Esophagus squamous epithelium (tissue), 5 donors: ENCODE results near the gene EHD4. TPM values are rescaled to one million over a fixed set of nuclear protein-coding genes. Genes with fewer than 3 reads are reported as not detected.

ENCODE experiments used
- DNase-seq: peaks from one replicate; lab custom pipeline; 2025; lab: John Stamatoyannopoulos, UW
- H3K27ac ChIP-seq, 4 donors: fragments of 200-600 bp; sonication (generic); one replicate each; pipeline ENCODE4 v1.5.1; 2016 to 2019; ENCODE audit warnings: mild to moderate bottlenecking in 1 of 4
- H3K27me3 ChIP-seq, 4 donors: fragments of 200-600 bp; sonication (generic); 1 replicate in 3 of 4; 2 replicates in 1 of 4; pipeline versions ENCODE4 v1.5.1 to v1.6.0; 2017 to 2021; ENCODE audit warnings: antibody characterized with exemption in 1 of 4
- H3K36me3 ChIP-seq, 3 donors: fragments of 200-600 bp; sonication (generic); one replicate each; pipeline ENCODE4 v1.5.1; 2016 to 2019
- H3K4me1 ChIP-seq, 3 donors: fragments of 200-600 bp; sonication (generic); one replicate each; pipeline ENCODE4 v1.5.1; 2017 to 2019
- H3K4me3 ChIP-seq, 4 donors: fragments of 200-600 bp; sonication (generic); 1 replicate in 3 of 4; 2 replicates in 1 of 4; pipeline ENCODE4 v1.5.1; 2016 to 2019; ENCODE audit warnings: mild to moderate bottlenecking in 2 of 4, moderate library complexity in 1 of 4
- H3K9me3 ChIP-seq, 3 donors: fragments of 200-600 bp; sonication (generic); one replicate each; pipeline ENCODE4 v1.5.1; 2016 to 2019
- POLR2A ChIP-seq, 4 donors: fragments of 450-650 bp; IDR thresholded peaks; one replicate each; pipeline ENCODE4 v1.6.1; 2017; ENCODE audit warnings: antibody characterized with exemption in 4 of 4, mild to moderate bottlenecking in 4 of 4, moderate library complexity in 3 of 4
- WGBS, 2 donors: methylation state at CpG; one replicate each; pipeline ENCODE4 v1.1.5; 2018; 5-methylcytosine and 5-hydroxymethylcytosine counted together
- intact Hi-C: fragments of 100-400 bp; cut with DNase I; formaldehyde crosslinking; loops from one replicate; pipeline ENCODE4 v1.15.0; 2022
- total RNA-seq, 4 donors: library from RNA; depleted of rRNA; stranded (reverse); fragments of >200 nt; gene quantifications; one replicate each; pipeline ENCODE4 v1.1.0, GENCODE V29; 2016
- TF ChIP-seq, protein P1 (sequence below), 6 experiments: fragments of 450-650 bp in 4 of 6; fragments of 200-600 bp in 2 of 6; sonication (generic) in 2 of 6; IDR thresholded peaks; one replicate each; pipeline ENCODE4 v1.5.1; 2016 to 2019; ENCODE audit warnings: antibody characterized with exemption in 6 of 6, mild to moderate bottlenecking in 4 of 6, moderate library complexity in 4 of 6
- donor health status: DM: yes; HTN: yes; CAD: no.

The EHD4 gene
- total RNA-seq, 4 donors from 2014 or later = 25.4 to 45.3 (median 27.8) TPM

DNA sequence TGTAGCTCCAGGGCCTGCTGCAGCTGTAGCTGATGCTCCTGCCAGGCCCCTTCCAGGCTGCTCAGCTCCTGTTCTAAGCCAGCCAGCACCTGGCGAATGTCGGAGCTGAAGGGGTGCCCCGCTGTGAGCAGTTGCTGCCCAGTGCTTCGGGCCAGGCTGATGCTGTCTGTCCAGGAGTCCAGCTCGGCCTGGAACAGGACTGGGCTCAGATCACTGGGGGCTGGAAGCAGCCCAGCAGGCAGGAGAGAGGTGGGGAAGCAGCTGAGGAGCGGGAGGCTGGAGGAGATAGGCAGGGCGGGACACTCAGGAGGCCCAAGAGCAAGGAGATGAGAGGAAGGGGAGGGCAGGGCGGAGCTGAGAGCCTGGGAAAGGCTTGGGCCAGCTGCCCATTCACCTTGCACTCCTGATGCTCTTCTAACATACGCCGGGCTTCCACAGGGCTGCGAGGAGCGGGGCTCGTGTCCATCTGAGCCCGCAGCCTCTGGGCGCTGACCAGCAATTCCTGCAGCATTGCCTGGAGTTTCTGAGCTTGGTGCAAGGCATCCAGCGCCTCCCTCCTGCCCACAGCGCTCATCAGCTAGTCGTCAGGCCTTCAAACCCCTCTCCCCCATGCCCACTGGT is 110.5 kb downstream of the EHD4 start:
- H3K9me3 ChIP-seq = no peaks in the 10 kb centered on the region
- H3K4me1 ChIP-seq = peaks cover 0 to 24% (median 0%) of the 10 kb centered on the region in 3 donors
- no peaks in the 10 kb centered on the region for H3K36me3 ChIP-seq
- peaks cover 0 to 9% (median 0%) of the 10 kb centered on the region in 4 donors for H3K27me3 ChIP-seq
- intact Hi-C loops = no loop called here
- no peak for DNase-seq
- H3K27ac ChIP-seq = no peak overlapping the region
- no peak overlapping the region for H3K4me3 ChIP-seq
- WGBS, 2 donors = 91 to 92% methylated on average over 11 to 12 of the region's 18 CpGs
- TF ChIP-seq, protein P1, sequence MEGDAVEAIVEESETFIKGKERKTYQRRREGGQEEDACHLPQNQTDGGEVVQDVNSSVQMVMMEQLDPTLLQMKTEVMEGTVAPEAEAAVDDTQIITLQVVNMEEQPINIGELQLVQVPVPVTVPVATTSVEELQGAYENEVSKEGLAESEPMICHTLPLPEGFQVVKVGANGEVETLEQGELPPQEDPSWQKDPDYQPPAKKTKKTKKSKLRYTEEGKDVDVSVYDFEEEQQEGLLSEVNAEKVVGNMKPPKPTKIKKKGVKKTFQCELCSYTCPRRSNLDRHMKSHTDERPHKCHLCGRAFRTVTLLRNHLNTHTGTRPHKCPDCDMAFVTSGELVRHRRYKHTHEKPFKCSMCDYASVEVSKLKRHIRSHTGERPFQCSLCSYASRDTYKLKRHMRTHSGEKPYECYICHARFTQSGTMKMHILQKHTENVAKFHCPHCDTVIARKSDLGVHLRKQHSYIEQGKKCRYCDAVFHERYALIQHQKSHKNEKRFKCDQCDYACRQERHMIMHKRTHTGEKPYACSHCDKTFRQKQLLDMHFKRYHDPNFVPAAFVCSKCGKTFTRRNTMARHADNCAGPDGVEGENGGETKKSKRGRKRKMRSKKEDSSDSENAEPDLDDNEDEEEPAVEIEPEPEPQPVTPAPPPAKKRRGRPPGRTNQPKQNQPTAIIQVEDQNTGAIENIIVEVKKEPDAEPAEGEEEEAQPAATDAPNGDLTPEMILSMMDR (IDR thresholded peaks at IDR 0.05) = no peak
- no peak for TF ChIP-seq POLR2A (IDR thresholded peaks at IDR 0.05)

DNA sequence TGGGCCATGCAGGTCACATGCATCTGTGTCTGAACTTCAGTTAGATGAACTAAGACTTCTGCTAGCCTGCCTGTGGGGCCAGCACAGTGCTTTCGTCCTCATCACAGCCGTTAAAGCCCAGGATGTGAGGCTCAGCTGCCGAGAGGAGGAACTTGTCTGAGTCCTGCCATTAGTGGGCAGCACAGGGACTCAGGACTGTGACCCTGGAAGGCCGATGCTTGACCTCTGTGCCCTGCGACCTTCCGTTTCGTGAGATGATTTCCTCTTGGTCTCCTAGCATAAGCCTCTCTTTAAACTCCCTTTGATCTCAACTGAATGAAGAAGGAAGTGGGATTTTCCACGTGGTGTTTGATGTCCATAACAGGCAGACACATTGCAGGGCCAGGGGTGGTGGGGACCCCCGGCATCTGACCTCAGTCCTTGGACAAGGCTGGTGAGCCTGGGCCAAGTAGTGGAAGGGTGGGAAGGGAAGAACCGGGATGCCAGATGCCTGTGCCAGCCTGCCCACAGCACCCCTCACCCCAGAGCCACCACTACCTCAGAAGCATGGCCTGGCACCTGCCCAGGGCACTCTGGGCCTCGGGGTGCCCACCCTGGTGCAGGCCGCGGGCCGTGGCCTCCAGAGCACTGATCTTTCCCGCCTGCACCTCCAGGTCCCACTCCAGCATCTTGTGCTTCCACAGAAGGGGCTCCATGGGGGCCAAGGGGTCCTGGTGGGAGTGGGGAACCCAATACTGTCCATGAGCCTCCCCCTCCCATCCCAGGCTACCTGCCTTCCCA is 112.1 kb downstream of the EHD4 start:
- Histone ChIP-seq H3K4me1 (peaks cover 0 to 32% (median 0%) of the 10 kb centered on the region in 3 donors), H3K36me3 (no peaks in the 10 kb centered on the region), H3K9me3 (no peaks in the 10 kb centered on the region), H3K27me3 (peaks cover 0 to 22% (median 0%) of the 10 kb centered on the region in 4 donors), H3K27ac (no peak overlapping the region), H3K4me3 (no peak overlapping the region)
- intact Hi-C loops = no loop called here
- DNase-seq = no peak
- WGBS, 2 donors = 56 to 66% methylated on average over 5 to 7 of the region's 15 CpGs
- no peak for TF ChIP-seq POLR2A (IDR thresholded peaks at IDR 0.05)
- TF ChIP-seq, protein P1 (IDR thresholded peaks at IDR 0.05) = no peak

DNA sequence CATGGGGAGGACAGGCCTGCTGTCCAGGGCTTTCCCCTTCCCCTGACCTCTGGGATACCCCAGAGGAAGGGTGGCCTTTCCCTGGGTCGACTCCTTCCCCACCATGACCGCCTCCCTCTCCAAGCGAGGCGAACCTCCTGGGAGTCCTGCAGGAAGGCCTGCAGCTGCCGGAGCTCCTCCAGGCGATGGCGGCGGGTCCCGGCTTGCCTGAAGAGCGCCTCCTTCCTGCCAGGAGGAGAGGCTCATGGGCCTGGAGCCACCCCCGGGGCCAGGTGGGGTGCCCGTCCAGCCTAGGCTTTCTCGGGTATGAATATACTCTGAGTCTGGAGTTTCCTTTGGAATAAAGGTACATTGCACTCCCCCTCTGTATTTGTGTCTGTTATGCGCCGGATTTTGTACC is 113.6 kb downstream of the EHD4 start:
- TF ChIP-seq, protein P1 (IDR thresholded peaks at IDR 0.05) = peak in 1 of 6 experiments; percentile 32
- TF ChIP-seq POLR2A (IDR thresholded peaks at IDR 0.05) = no peak
- Histone ChIP-seq H3K27me3 (peaks cover 0 to 37% (median 0%) of the 10 kb centered on the region in 4 donors), H3K36me3 (no peaks in the 10 kb centered on the region), H3K4me3 (no peak overlapping the region), H3K27ac (no peak overlapping the region), H3K4me1 (peaks cover 0 to 47% (median 0%) of the 10 kb centered on the region in 3 donors), H3K9me3 (no peaks in the 10 kb centered on the region)
- 57 to 65% methylated on average over 4 to 5 of the region's 15 CpGs for WGBS, 2 donors
- DNase-seq = no peak
- intact Hi-C loops = no loop called here

DNA sequence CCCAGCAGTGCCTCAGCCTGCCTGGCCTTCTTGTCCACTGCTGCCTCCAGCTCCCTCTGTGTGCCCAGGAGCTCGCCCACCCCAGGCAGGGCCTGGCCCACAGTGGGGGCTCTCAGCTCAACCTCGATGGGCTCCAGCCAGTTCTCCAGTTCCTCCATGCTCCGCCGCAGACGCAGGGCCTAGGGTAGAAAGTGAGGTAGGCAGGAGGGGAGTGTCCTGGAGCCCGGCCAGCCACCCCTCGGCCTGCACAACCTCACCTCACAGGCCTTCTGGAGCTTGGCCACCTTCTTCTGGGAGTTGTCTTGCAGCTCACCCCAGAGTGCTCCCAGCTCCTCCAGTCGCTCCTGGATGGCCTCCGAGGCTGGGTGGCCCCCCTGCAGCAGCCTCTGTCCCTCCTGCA is 115.0 kb downstream of the EHD4 start:
- TF ChIP-seq, protein P1 (IDR thresholded peaks at IDR 0.05) = no peak
- 54 to 60% methylated on average over 2 of the region's 9 CpGs for WGBS, 2 donors
- H3K36me3 ChIP-seq = no peaks in the 10 kb centered on the region
- intact Hi-C loops = no loop called here
- H3K4me3 ChIP-seq = no peak overlapping the region
- H3K4me1 ChIP-seq = peaks cover 0 to 61% (median 0%) of the 10 kb centered on the region in 3 donors
- H3K27ac ChIP-seq = no peak overlapping the region
- peaks cover 0 to 51% (median 0%) of the 10 kb centered on the region in 4 donors for H3K27me3 ChIP-seq
- DNase-seq = no peak
- no peaks in the 10 kb centered on the region for H3K9me3 ChIP-seq

DNA sequence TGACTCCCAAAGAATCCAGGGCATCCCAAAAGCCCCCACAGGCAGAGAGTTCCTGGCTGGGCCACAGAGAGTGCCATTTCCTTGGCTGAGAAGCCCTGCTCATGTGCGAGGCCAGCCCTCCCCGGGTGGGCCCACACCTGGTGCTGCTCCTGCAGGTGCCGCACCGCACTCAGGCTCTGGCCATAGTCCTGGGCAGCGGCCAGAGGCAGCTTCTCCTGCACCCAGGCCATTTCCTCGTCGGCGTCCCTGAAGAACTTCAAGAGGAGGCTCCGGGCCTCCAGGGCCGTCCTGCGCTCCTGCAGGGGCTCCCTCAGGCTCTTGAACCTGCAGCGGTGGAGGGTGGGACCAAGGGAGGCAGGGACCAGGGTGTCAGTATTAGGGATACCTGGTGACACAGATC is 115.6 kb downstream of the EHD4 start:
- no CpG with 5 or more reads among the region's 12 CpGs for WGBS, 2 donors
- Histone ChIP-seq H3K4me3 (no peak overlapping the region), H3K27ac (no peak overlapping the region), H3K27me3 (peaks cover 0 to 57% (median 0%) of the 10 kb centered on the region in 4 donors), H3K9me3 (no peaks in the 10 kb centered on the region), H3K4me1 (peaks cover 0 to 67% (median 0%) of the 10 kb centered on the region in 3 donors), H3K36me3 (no peaks in the 10 kb centered on the region)
- intact Hi-C loops = no loop called here
- TF ChIP-seq, protein P1 (IDR thresholded peaks at IDR 0.05) = no peak
- TF ChIP-seq POLR2A (IDR thresholded peaks at IDR 0.05) = no peak
- no peak for DNase-seq
